ENCODE results near the gene LDLR. TPM values are rescaled to one million over a fixed set of nuclear protein-coding genes. Genes with fewer than 3 reads are reported as not detected.

The LDLR gene
- total RNA-seq, 3 donors from 2014 or later (not counting 1 experiment from before 2014, with no cell fraction given), result 84.7 to 172 (median 112) TPM

DNA sequence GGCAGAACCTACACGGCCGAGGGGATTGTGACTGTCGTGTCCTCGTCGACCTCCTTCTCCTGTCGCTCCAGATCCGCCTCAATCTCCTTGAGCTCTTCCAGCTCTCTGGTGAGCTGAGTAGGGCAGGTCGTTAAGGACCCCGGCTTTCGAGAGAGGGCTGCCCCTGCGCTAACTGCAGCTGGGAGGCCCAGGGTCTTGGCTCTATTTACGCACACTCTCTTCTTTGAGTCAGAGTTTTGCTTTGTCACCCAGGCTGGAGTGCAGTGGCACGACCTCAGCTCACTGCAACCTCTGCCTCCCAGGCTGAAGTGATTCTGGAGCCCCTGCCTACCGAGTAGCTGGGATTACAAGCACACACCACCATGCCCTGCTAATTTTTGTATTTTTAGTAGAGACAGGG lies 58.7 kb downstream of the LDLR start:
- Mint-ChIP-seq H3K4me1 (no peaks in the 10 kb centered on the region), H3K27me3 (ENCODE audit: low read depth in 2 of 2) (no peaks in the 10 kb centered on the region), H3K27ac (no peak overlapping the region), H3K36me3 (no peaks in the 10 kb centered on the region), H3K4me3 (no peak overlapping the region), H3K9me3 (no peaks in the 10 kb centered on the region)
- intact Hi-C loops (cut with micrococcal nuclease), result no loop called here
- WGBS (ENCODE audit: insufficient coverage), result 97% methylated on average over 13 of the region's 14 CpGs
- Histone ChIP-seq H3K27me3 (ENCODE audit: control insufficient read depth, insufficient read depth, low read length) (no peaks in the 10 kb centered on the region), H3K36me3 (ENCODE audit: control insufficient read depth, insufficient read depth, low read length) (no peaks in the 10 kb centered on the region), H3K4me3 (ENCODE audit: low read length) (no peak overlapping the region), H3K27ac (ENCODE audit: low read length) (no peak overlapping the region), H3K9me3 (ENCODE audit: control insufficient read depth, insufficient read depth, low read length) (no peaks in the 10 kb centered on the region), H3K4me1 (ENCODE audit: control insufficient read depth, insufficient read depth, low read length) (peaks cover 6% of the 10 kb centered on the region)
- ATAC-seq (no peak), DNase-seq (no peak)
- TF ChIP-seq CTCF (IDR thresholded peaks at IDR 0.05), result no peak

- H3K27ac Mint-ChIP-seq, result no peak overlapping the region
- Histone ChIP-seq H3K9me3 (ENCODE audit: control insufficient read depth, insufficient read depth, low read length) (no peaks in the 10 kb centered on the region), H3K27ac (ENCODE audit: low read length) (no peak overlapping the region), H3K4me3 (ENCODE audit: low read length) (no peak overlapping the region), H3K36me3 (ENCODE audit: control insufficient read depth, insufficient read depth, low read length) (no peaks in the 10 kb centered on the region), H3K4me1 (ENCODE audit: control insufficient read depth, insufficient read depth, low read length) (peaks cover 12% of the 10 kb centered on the region), H3K27me3 (ENCODE audit: control insufficient read depth, insufficient read depth, low read length) (no peaks in the 10 kb centered on the region)
- no peaks in the 10 kb centered on the region for H3K27me3 Mint-ChIP-seq (ENCODE audit: low read depth in 2 of 2)
- intact Hi-C loops (cut with micrococcal nuclease), result no loop called here
- no peaks in the 10 kb centered on the region for H3K9me3 Mint-ChIP-seq
- no peaks in the 10 kb centered on the region for H3K36me3 Mint-ChIP-seq
- DNase-seq (no peak), ATAC-seq (no peak)
- no peak for TF ChIP-seq CTCF (IDR thresholded peaks at IDR 0.05)
- peaks cover 8 to 17% of the 10 kb centered on the region in 2 donors for H3K4me1 Mint-ChIP-seq
- no peak overlapping the region for H3K4me3 Mint-ChIP-seq
- 96% methylated on average over 7 of the region's 7 CpGs for WGBS (ENCODE audit: insufficient coverage)
Observed at GRCh38 chr19:11151181-11151580, 61.9 kb downstream of the LDLR start.

DNA sequence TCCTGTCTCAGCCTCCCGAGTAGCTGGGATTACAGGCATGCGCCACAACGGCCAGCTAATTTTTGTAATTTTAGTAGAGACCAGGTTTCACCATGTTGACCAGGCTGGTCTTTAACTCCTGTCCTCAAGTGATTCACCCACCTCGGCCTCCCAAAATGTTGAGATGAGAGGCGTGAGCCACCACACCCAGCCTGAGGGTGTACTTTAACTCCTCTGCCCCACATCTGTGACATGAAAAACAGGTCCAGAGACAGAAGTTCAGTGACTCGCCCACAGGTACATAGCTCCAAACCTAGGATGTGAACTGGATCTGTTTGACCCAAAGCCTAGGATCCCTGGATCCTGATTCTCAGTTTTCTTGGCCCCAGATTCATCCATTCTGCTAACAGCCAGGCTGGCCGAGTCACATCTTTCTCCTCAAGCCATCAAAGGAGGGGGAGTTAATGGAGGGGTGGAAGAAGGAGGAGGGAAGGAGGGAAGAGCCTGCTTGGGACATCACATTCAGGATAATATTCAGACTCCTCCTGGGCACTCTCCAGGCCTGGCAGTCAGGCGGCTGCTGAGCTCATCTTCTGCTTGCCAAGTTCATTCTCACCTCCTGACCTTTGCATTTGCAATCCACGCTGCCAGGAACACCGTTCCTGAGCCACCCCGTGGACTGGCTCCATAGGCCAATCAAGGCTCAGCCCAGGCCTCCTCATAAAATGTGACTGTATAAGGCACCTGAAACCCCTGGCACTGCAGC lies 63.2 kb downstream of the LDLR start:
- Histone ChIP-seq H3K36me3 (ENCODE audit: control insufficient read depth, insufficient read depth, low read length) (no peaks in the 10 kb centered on the region), H3K9me3 (ENCODE audit: control insufficient read depth, insufficient read depth, low read length) (no peaks in the 10 kb centered on the region), H3K27me3 (ENCODE audit: control insufficient read depth, insufficient read depth, low read length) (no peaks in the 10 kb centered on the region), H3K27ac (ENCODE audit: low read length) (no peak overlapping the region), H3K4me3 (ENCODE audit: low read length) (no peak overlapping the region), H3K4me1 (ENCODE audit: control insufficient read depth, insufficient read depth, low read length) (peaks cover 15% of the 10 kb centered on the region)
- TF ChIP-seq CTCF (IDR thresholded peaks at IDR 0.05), result no peak
- intact Hi-C loops (cut with micrococcal nuclease), result no loop called here
- ATAC-seq (no peak), DNase-seq (no peak)
- no peak overlapping the region for H3K4me3 Mint-ChIP-seq
- H3K27me3 Mint-ChIP-seq (ENCODE audit: low read depth in 2 of 2), result no peaks in the 10 kb centered on the region
- WGBS (ENCODE audit: insufficient coverage), result 98% methylated on average over 10 of the region's 11 CpGs
- no peaks in the 10 kb centered on the region for H3K9me3 Mint-ChIP-seq
- H3K4me1 Mint-ChIP-seq, result peaks cover 8 to 17% of the 10 kb centered on the region in 2 donors
- no peak overlapping the region for H3K27ac Mint-ChIP-seq
- no peaks in the 10 kb centered on the region for H3K36me3 Mint-ChIP-seq

DNA sequence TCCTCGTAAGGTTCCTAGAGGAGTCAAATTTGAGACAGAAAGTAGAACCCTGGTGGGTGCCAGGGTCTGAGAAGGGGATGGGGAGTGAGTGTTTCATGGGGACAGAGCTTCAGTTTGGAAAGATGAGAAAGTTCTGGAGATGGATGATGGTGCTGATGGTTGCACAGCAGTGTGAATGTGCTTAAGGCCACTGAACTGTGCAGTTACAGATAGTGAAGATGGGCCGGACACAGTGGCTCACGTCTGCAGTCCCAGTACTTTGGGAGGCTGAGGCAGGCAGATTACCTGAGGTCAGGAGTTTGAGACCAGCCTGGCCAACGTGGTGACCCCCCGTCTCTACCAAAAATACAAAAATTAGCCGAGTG lies 65.4 kb downstream of the LDLR start:
- Histone ChIP-seq H3K4me1 (ENCODE audit: control insufficient read depth, insufficient read depth, low read length) (peaks cover 15% of the 10 kb centered on the region), H3K36me3 (ENCODE audit: control insufficient read depth, insufficient read depth, low read length) (no peaks in the 10 kb centered on the region), H3K9me3 (ENCODE audit: control insufficient read depth, insufficient read depth, low read length) (no peaks in the 10 kb centered on the region), H3K4me3 (ENCODE audit: low read length) (no peak overlapping the region), H3K27ac (ENCODE audit: low read length) (no peak overlapping the region), H3K27me3 (ENCODE audit: control insufficient read depth, insufficient read depth, low read length) (no peaks in the 10 kb centered on the region)
- peak overlapping the region; percentile 94 for H3K4me3 Mint-ChIP-seq
- no peak for TF ChIP-seq CTCF (IDR thresholded peaks at IDR 0.05)
- no peaks in the 10 kb centered on the region for H3K27me3 Mint-ChIP-seq (ENCODE audit: low read depth in 2 of 2)
- peaks cover 8 to 17% of the 10 kb centered on the region in 2 donors for H3K4me1 Mint-ChIP-seq
- no peak for ATAC-seq
- DNase-seq, result no peak
- intact Hi-C loops (cut with micrococcal nuclease), result no loop called here
- no peaks in the 10 kb centered on the region for H3K9me3 Mint-ChIP-seq
- H3K36me3 Mint-ChIP-seq, result no peaks in the 10 kb centered on the region
- peak overlapping the region in 1 of 2 donors; percentile 10 for H3K27ac Mint-ChIP-seq
- whole genome bisulfite sequencing (ENCODE audit: insufficient coverage), result 75% methylated on average over 6 of the region's 6 CpGs
